8988T (cell line): Measurements from ENCODE around the gene CFAP161.

ENCODE experiments used
- DNase-seq: peaks from one replicate; pipeline ENCODE4 v3.0.0; 2011

The CFAP161 gene

GRCh38 chr15:81160312-81161159, 26.5 kb downstream of the CFAP161 start:
- no peak for DNase-seq

GRCh38 chr15:81161160-81161673, 27.1 kb downstream of the CFAP161 start:
- DNase-seq, result no peak

- no peak for DNase-seq
Observed at GRCh38 chr15:81161851-81162250, 27.8 kb downstream of the CFAP161 start.

GRCh38 chr15:81163961-81164800, 30.1 kb downstream of the CFAP161 start:
- no peak for DNase-seq

- DNase-seq, result no peak
Observed at GRCh38 chr15:81165535-81165934, 31.5 kb downstream of the CFAP161 start.

- no peak for DNase-seq
Observed at GRCh38 chr15:81166636-81167305, 32.7 kb downstream of the CFAP161 start.

GRCh38 chr15:81168131-81168526, 34.1 kb downstream of the CFAP161 start:
- no peak for DNase-seq

- no peak for DNase-seq
Observed at GRCh38 chr15:81168644-81169043, 34.6 kb downstream of the CFAP161 start.

- DNase-seq, result no peak
Observed at GRCh38 chr15:81170511-81170910, 36.4 kb downstream of the CFAP161 start.

- DNase-seq, result no peak
Observed at GRCh38 chr15:81171286-81171685, 37.2 kb downstream of the CFAP161 start.

GRCh38 chr15:81174125-81174791, 40.2 kb downstream of the CFAP161 start:
- no peak for DNase-seq

GRCh38 chr15:81174792-81175327, 40.8 kb downstream of the CFAP161 start:
- no peak for DNase-seq

GRCh38 chr15:81175496-81175895, 41.4 kb downstream of the CFAP161 start:
- no peak for DNase-seq

- DNase-seq, result no peak
Observed at GRCh38 chr15:81176291-81176893, 42.3 kb downstream of the CFAP161 start.

GRCh38 chr15:81178365-81178764, 44.3 kb downstream of the CFAP161 start:
- DNase-seq, result no peak

GRCh38 chr15:81181220-81181619, 47.1 kb downstream of the CFAP161 start:
- no peak for DNase-seq

- DNase-seq, result no peak
Observed at GRCh38 chr15:81182031-81182755, 48.1 kb downstream of the CFAP161 start.

GRCh38 chr15:81182756-81183438, 48.8 kb downstream of the CFAP161 start:
- no peak for DNase-seq

- DNase-seq, result no peak
Observed at GRCh38 chr15:81183439-81183775, 49.3 kb downstream of the CFAP161 start.

GRCh38 chr15:81184188-81184587, 50.1 kb downstream of the CFAP161 start:
- DNase-seq, result no peak
